GM12892 (cell line): ENCODE measurements around the gene CYTL1.

Experiments used
- DNase-seq: peaks from one replicate; pipeline ENCODE4 v3.0.0; 2011; ENCODE audit not compliant: insufficient read length
- FAIRE-seq: peaks from 2 replicates; lab custom pipeline; 2011; peaks lifted over from hg19 to GRCh38; lab: Jason Lieb, UNC
- POLR2A ChIP-seq: IDR thresholded peaks from 2 replicates; pipeline ENCODE4 v1.6.1; 2011; ENCODE audit warnings: low read depth, low read length, control low read depth
- POLR2AphosphoS5 ChIP-seq: IDR thresholded peaks from 2 replicates; pipeline ENCODE4 v1.6.1; 2011; ENCODE audit warnings: low read depth, low read length, control low read depth
- TAF1 ChIP-seq: IDR thresholded peaks from 2 replicates; pipeline ENCODE4 v1.6.1; 2011; ENCODE audit warnings: low read depth, mild to moderate bottlenecking, control low read depth, low read length, borderline replicate concordance

The CYTL1 gene

GRCh38 chr4:5048721-5049120, 29.5 kb upstream of the CYTL1 start:
- TF ChIP-seq POLR2A (no peak), POLR2AphosphoS5 (no peak), TAF1 (no peak)
- no peak for DNase-seq
- no peak for FAIRE-seq

DNA sequence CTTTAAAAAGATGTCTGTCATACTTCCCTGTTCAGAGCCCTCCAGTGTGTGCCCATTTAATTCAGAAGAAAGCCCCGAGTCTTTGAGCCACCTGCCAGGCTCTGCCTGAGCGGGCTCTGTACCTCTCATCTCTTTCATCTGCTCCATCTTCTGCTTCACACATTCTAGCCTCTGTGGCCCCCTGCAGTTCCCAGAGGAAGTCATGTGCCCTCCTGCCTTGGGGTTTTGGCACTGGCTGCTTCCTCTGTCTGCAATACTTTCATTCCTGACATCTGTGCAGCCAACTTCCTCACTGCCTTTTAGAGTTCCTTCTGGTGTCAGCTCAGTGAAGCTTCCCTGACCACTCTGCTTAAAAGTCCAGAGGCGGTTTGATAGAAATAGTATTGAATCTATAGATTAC, 25.8 kb upstream of the CYTL1 start:
- DNase-seq (no peak), FAIRE-seq (no peak)
- no peak for TF ChIP-seq TAF1
- TF ChIP-seq POLR2AphosphoS5, result no peak
- TF ChIP-seq POLR2A, result no peak

- no peak for FAIRE-seq
- no peak for DNase-seq
- TF ChIP-seq POLR2A (no peak), POLR2AphosphoS5 (no peak), TAF1 (no peak)
Measured at GRCh38 chr4:5044341-5044740, 25.1 kb upstream of the CYTL1 start.

GRCh38 chr4:5043579-5043978, 24.3 kb upstream of the CYTL1 start:
- DNase-seq (no peak), FAIRE-seq (no peak)
- TF ChIP-seq TAF1 (no peak), POLR2A (no peak)

GRCh38 chr4:5041699-5042098, 22.4 kb upstream of the CYTL1 start:
- FAIRE-seq (no peak), DNase-seq (no peak)
- no peak for TF ChIP-seq TAF1
- TF ChIP-seq POLR2A, result no peak
- TF ChIP-seq POLR2AphosphoS5, result no peak

GRCh38 chr4:5040856-5041620, 21.8 kb upstream of the CYTL1 start:
- FAIRE-seq (no peak), DNase-seq (no peak)
- no peak for TF ChIP-seq POLR2AphosphoS5
- no peak for TF ChIP-seq POLR2A
- TF ChIP-seq TAF1, result no peak

- FAIRE-seq (no peak), DNase-seq (no peak)
- TF ChIP-seq POLR2A (no peak), TAF1 (no peak), POLR2AphosphoS5 (no peak)
Measured at GRCh38 chr4:5039800-5040199, 20.5 kb upstream of the CYTL1 start.

DNA sequence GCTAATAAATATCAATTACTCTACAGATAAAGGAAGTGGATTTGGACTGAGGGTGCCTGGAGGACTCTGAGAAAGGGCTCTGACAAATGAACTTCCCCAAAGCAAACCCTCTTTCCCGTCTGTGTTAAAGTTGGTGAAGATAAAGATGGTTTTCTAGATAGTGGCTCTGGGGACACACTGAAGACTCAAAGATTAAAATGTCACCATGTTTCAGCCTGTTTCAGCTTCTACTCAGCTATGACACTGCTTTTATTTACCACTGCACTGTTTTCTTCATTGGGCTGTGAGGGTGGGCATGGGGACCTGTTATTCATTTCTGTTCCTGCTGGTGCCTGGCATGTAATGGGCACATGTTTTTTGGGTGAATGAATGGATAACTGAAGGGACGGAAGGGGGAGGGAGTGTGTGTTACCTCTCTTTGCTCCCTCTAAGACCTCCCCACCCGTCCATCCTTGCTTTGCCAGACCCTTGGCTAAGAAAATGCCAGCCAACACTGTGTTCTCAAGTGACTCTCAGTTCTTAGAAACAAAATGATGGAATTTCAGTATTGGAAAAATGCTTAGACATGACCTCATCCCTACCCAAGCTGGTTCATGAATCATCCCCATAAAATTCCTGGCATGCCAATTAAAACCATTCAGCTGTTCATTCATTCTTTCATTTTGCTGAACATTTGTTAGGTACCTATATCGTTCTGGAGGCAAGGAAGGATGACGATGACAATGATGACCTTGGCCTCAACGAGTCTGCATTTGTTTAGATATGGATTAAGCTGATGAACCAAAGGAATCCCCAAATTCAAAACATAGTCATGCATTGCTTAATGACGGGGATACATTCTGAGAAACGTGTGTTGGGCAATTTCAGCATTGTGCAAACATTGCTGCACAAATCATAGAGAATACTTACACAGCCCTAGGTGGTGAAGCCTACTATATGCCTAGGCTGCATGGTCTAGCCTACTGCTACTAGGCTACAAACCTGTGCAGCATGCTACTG, 18.6 kb upstream of the CYTL1 start:
- FAIRE-seq (no peak), DNase-seq (no peak)
- TF ChIP-seq POLR2A, result no peak
- no peak for TF ChIP-seq POLR2AphosphoS5
- TF ChIP-seq TAF1, result no peak

GRCh38 chr4:5036239-5036638, 17.0 kb upstream of the CYTL1 start:
- DNase-seq, result no peak
- FAIRE-seq, result no peak

GRCh38 chr4:5034206-5034605, 14.9 kb upstream of the CYTL1 start:
- TF ChIP-seq TAF1 (no peak), POLR2A (no peak), POLR2AphosphoS5 (no peak)
- no peak for DNase-seq
- no peak for FAIRE-seq

More at GRCh38 chr4:5036239-5036638, 17.0 kb upstream of the CYTL1 start:
- TF ChIP-seq POLR2A (no peak), TAF1 (no peak), POLR2AphosphoS5 (no peak)

DNA sequence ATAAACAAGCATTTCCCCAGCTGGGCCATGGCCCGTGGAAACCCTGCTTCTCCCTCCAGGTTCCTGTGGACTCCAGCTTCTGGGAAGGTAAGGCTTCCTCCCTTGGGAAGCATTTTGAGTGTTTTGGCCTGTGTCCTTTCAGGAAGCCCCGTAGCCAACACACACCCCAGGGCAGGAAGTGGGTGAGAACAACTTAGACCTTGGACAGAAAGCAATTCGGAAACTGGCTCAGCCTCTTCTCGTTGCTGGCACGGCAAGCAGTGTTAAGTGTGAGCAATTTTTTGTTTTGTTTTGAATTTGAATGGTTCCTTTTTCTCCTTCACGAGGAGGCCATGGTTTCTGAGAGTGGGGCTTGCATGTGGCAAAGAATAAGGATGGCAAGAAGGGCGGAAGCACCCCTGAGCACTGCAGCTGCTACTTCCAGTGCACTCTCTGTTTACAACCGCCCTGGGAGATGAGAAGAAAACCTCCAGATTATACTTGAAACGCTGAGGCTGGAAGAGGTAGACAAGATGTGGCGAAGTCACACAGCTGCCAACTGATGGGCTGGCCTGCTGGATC, 14.1 kb upstream of the CYTL1 start:
- TF ChIP-seq TAF1 (no peak), POLR2AphosphoS5 (no peak), POLR2A (no peak)
- FAIRE-seq (no peak), DNase-seq (no peak)

DNA sequence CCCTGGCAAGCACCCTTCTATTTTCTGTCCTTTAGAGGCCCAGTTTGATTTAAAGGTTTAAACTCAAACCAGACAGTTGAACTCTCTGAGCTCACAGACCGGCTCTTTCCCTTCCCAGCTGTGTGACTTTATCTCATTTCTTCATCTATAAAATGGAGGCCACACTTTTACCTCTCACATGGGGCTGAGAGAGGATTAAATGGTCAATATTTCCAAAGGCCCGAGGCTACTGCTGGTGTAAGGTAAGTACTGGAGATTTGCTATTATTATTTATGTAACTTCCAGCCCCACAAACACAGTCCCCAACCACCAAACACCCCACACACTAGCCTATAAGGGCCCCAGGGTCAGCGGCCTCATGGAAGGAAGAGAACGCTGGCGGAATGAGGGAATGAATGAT, 13.6 kb upstream of the CYTL1 start:
- no peak for DNase-seq
- TF ChIP-seq POLR2A (no peak), POLR2AphosphoS5 (no peak), TAF1 (no peak)
- FAIRE-seq, result no peak
